ENCODE measurements around the gene TNIK. TPM values are rescaled to one million over a fixed set of nuclear protein-coding genes. Genes with fewer than 3 reads are reported as not detected.

Gene TNIK
- total and polyA plus RNA-seq, 2 of the 13 experiments (the other 11 are each of a cell fraction or from before 2014, with no cell fraction given), result 0.15 to 0.22 TPM

- TF ChIP-seq, protein P1, sequence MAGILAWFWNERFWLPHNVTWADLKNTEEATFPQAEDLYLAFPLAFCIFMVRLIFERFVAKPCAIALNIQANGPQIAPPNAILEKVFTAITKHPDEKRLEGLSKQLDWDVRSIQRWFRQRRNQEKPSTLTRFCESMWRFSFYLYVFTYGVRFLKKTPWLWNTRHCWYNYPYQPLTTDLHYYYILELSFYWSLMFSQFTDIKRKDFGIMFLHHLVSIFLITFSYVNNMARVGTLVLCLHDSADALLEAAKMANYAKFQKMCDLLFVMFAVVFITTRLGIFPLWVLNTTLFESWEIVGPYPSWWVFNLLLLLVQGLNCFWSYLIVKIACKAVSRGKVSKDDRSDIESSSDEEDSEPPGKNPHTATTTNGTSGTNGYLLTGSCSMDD (CRISPR knock-in tag; IDR thresholded peaks at IDR 0.05), result no peak
- TF ChIP-seq STAT5B (CRISPR knock-in tag; IDR thresholded peaks at IDR 0.05) (no peak), ZNF121 (CRISPR knock-in tag; IDR thresholded peaks at IDR 0.05) (no peak), ZNF777 (CRISPR knock-in tag; IDR thresholded peaks at IDR 0.05) (no peak), ZBTB34 (CRISPR knock-in tag; IDR thresholded peaks at IDR 0.05) (peak; percentile 95), BCLAF1 (IDR thresholded peaks at IDR 0.05) (no peak), TRIM24 (CRISPR knock-in tag; IDR thresholded peaks at IDR 0.05) (peak; percentile 81), ZBTB43 (CRISPR knock-in tag; conservative IDR thresholded peaks at IDR 0.05) (peak; percentile 86), JARID2 (CRISPR knock-in tag; IDR thresholded peaks at IDR 0.05; ENCODE audit: insufficient replicate concordance) (no peak), RCOR2 (CRISPR knock-in tag; IDR thresholded peaks at IDR 0.05) (peak; percentile 88), PRPF4 (IDR thresholded peaks at IDR 0.05; ENCODE audit: low read depth, low read length, poor library complexity, severe bottlenecking) (no peak), SSRP1 (CRISPR knock-in tag; IDR thresholded peaks at IDR 0.05) (no peak), CC2D1A (CRISPR knock-in tag; IDR thresholded peaks at IDR 0.05) (no peak), ZNF747 (CRISPR knock-in tag; IDR thresholded peaks at IDR 0.05; ENCODE audit: borderline replicate concordance) (no peak), STAG1 (CRISPR knock-in tag; IDR thresholded peaks at IDR 0.05) (peak; percentile 32; the same call in 1 of the 2 replicates)
- TF ChIP-seq, protein P2, sequence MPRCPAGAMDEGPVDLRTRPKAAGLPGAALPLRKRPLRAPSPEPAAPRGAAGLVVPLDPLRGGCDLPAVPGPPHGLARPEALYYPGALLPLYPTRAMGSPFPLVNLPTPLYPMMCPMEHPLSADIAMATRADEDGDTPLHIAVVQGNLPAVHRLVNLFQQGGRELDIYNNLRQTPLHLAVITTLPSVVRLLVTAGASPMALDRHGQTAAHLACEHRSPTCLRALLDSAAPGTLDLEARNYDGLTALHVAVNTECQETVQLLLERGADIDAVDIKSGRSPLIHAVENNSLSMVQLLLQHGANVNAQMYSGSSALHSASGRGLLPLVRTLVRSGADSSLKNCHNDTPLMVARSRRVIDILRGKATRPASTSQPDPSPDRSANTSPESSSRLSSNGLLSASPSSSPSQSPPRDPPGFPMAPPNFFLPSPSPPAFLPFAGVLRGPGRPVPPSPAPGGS (CRISPR knock-in tag; IDR thresholded peaks at IDR 0.05), result no peak
- TF ChIP-seq, protein P3, sequence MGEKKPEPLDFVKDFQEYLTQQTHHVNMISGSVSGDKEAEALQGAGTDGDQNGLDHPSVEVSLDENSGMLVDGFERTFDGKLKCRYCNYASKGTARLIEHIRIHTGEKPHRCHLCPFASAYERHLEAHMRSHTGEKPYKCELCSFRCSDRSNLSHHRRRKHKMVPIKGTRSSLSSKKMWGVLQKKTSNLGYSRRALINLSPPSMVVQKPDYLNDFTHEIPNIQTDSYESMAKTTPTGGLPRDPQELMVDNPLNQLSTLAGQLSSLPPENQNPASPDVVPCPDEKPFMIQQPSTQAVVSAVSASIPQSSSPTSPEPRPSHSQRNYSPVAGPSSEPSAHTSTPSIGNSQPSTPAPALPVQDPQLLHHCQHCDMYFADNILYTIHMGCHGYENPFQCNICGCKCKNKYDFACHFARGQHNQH (CRISPR knock-in tag; IDR thresholded peaks at IDR 0.05), result peak; percentile 56
- TF ChIP-seq, protein P4, sequence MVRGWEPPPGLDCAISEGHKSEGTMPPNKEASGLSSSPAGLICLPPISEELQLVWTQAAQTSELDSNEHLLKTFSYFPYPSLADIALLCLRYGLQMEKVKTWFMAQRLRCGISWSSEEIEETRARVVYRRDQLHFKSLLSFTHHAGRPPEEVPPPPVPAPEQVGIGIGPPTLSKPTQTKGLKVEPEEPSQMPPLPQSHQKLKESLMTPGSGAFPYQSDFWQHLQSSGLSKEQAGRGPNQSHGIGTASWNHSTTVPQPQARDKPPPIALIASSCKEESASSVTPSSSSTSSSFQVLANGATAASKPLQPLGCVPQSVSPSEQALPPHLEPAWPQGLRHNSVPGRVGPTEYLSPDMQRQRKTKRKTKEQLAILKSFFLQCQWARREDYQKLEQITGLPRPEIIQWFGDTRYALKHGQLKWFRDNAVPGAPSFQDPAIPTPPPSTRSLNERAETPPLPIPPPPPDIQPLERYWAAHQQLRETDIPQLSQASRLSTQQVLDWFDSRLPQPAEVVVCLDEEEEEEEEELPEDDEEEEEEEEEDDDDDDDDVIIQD (CRISPR knock-in tag; IDR thresholded peaks at IDR 0.05; ENCODE audit: low read depth), result peak; percentile 97
Observed at GRCh38 chr3:171013822-171014748, 446.1 kb downstream of the TNIK start (continued).

Data from HepG2 (cell line).